ENCODE results near the gene CPOX.

- TF ChIP-seq POLR2A (IDR thresholded peaks at IDR 0.05) (no peak), CTCF (IDR thresholded peaks at IDR 0.05) (no peak)
Observed at GRCh38 chr3:98555025-98555379, 38.4 kb downstream of the CPOX start.
